SK-N-SH (cell line): ENCODE results near the gene RBMS1. TPM values are rescaled to one million over a fixed set of nuclear protein-coding genes. Genes with fewer than 3 reads are reported as not detected.

ENCODE experiments used
- CTCF ChIA-PET: fragments of 300-600, 350-600 bp; formaldehyde crosslinking; extraction: SDS; loops from one replicate; lab custom pipeline; 2021; lab: Yijun Ruan, JAX
- POLR2A ChIA-PET: fragments of 350-600 bp; sonication (Branson Sonifier 250); formaldehyde crosslinking; extraction: SDS; loops from one replicate; lab custom pipeline; 2020; ENCODE audit warnings: antibody characterized with exemption, inconsistent platforms; lab: Yijun Ruan, JAX
- DNase-seq: peaks from one replicate; pipeline ENCODE4 v3.0.0; 2012
- H2AFZ ChIP-seq: fragments of 200-600 bp; sonication (generic); 2 replicates; pipeline ENCODE4 v1.8.1; 2016; ENCODE audit warnings: antibody characterized with exemption, mild to moderate bottlenecking, low read depth
- H3F3A ChIP-seq: fragments of 200-600 bp; sonication (generic); replicated peaks from 2 replicates; pipeline ENCODE3; 2016; ENCODE audit warnings: antibody characterized with exemption, mild to moderate bottlenecking; ENCODE audit not compliant: insufficient read depth
- H3K27ac ChIP-seq, 2 experiments: fragments of 200-500 bp in 1 of 2; fragments of 200-600 bp in 1 of 2; sonication (Bioruptor generic) in 1 of 2; sonication (generic), shearing (Covaris generic) in 1 of 2; 2 replicates each; pipeline versions ENCODE4 v1.5.1 to v1.6.1; 2014 to 2016; ENCODE audit warnings: low read depth in 2 of 2, inconsistent platforms in 1 of 2, low read length in 1 of 2, mild to moderate bottlenecking in 1 of 2, mixed read lengths in 1 of 2
- H3K27me3 ChIP-seq: fragments of 200-600 bp; sonication (generic), shearing (Covaris generic); 2 replicates; pipeline ENCODE4 v1.6.1; 2016; ENCODE audit warnings: mixed run types; ENCODE audit not compliant: insufficient read depth
- H3K36me3 ChIP-seq, 2 experiments: fragments of 200-500 bp in 1 of 2; fragments of 200-600 bp in 1 of 2; sonication (Bioruptor generic) in 1 of 2; sonication (generic) in 1 of 2; replicated peaks in 1 of 2; 2 replicates each; pipeline versions ENCODE3 to v1.5.1; 2014 to 2016; ENCODE audit warnings: low read length in 1 of 2, mild to moderate bottlenecking in 1 of 2; ENCODE audit not compliant: insufficient read depth in 2 of 2, control insufficient read depth in 1 of 2
- H3K4me1 ChIP-seq, 2 experiments: fragments of 200-500 bp in 1 of 2; fragments of 200-600 bp in 1 of 2; sonication (Bioruptor generic) in 1 of 2; sonication (generic), shearing (Covaris generic) in 1 of 2; 2 replicates each; pipeline versions ENCODE4 v1.5.1 to v1.6.1; 2014 to 2016; ENCODE audit warnings: low read depth in 1 of 2, low read length in 1 of 2, mixed run types in 1 of 2; ENCODE audit not compliant: insufficient read depth in 2 of 2, control insufficient read depth in 1 of 2
- H3K4me2 ChIP-seq: fragments of 200-600 bp; sonication (generic), shearing (Covaris generic); 2 replicates; pipeline ENCODE4 v1.6.1; 2017; ENCODE audit warnings: mixed run types
- H3K4me3 ChIP-seq, 2 experiments: fragments of 200-500 bp in 1 of 2; fragments of 200-600 bp in 1 of 2; sonication (Bioruptor generic) in 1 of 2; sonication (generic), shearing (Covaris generic) in 1 of 2; 2 replicates each; pipeline versions ENCODE4 v1.5.1 to v1.8.1; 2014 to 2016; ENCODE audit warnings: low read depth in 2 of 2, inconsistent platforms in 1 of 2, low read length in 1 of 2, mild to moderate bottlenecking in 1 of 2, mixed read lengths in 1 of 2, moderate library complexity in 1 of 2
- H3K79me2 ChIP-seq: fragments of 200-600 bp; sonication (generic); 2 replicates; pipeline ENCODE4 v1.8.1; 2017; ENCODE audit warnings: mild to moderate bottlenecking; ENCODE audit not compliant: insufficient read depth
- H3K9ac ChIP-seq: fragments of 200-600 bp; sonication (generic); 2 replicates; pipeline ENCODE4 v1.6.1; 2017; ENCODE audit warnings: mixed run types
- H3K9me2 ChIP-seq: fragments of 200-600 bp; sonication (generic); 2 replicates; pipeline ENCODE4 v1.6.1; 2017; ENCODE audit warnings: mixed run types
- H3K9me3 ChIP-seq: fragments of 200-600 bp; sonication (generic); 2 replicates; pipeline ENCODE4 v1.6.1; 2017; ENCODE audit warnings: mixed run types, mild to moderate bottlenecking, moderate library complexity
- H4K20me1 ChIP-seq: fragments of 200-600 bp; sonication (generic); 2 replicates; pipeline ENCODE4 v1.6.1; 2017; ENCODE audit warnings: mild to moderate bottlenecking, mixed run types; ENCODE audit not compliant: insufficient read depth
- CHD2 ChIP-seq: fragments of 150-350 bp; IDR thresholded peaks from 2 replicates; pipeline ENCODE4 v1.6.1; 2018; ENCODE audit warnings: low read length; ENCODE audit not compliant: partially characterized antibody
- EP300 ChIP-seq, 2 experiments: IDR thresholded peaks; 2 replicates each; pipeline versions ENCODE4 v1.4.0 to v1.6.1; 2012; ENCODE audit warnings: borderline replicate concordance in 1 of 2, low read depth in 1 of 2, low read length in 1 of 2
- EZH2phosphoT487 ChIP-seq: fragments of 200-600 bp; sonication (generic); IDR thresholded peaks from 2 replicates; pipeline ENCODE4 v1.6.1; 2017; ENCODE audit warnings: low read depth, mixed run types, mild to moderate bottlenecking, antibody characterized with exemption, moderate library complexity, borderline replicate concordance
- FOSL2 ChIP-seq: IDR thresholded peaks from 2 replicates; pipeline ENCODE4 v1.4.0; 2012; ENCODE audit warnings: low read depth, mild to moderate bottlenecking, moderate library complexity, borderline replicate concordance
- FOXJ3 ChIP-seq: sonication (generic); formaldehyde crosslinking; IDR thresholded peaks from 2 replicates; pipeline ENCODE4 v1.5.1; 2020; ENCODE audit warnings: mild to moderate bottlenecking, missing genetic modification reagents
- MXI1 ChIP-seq: IDR thresholded peaks from 2 replicates; pipeline ENCODE4 v1.6.1; 2012; ENCODE audit warnings: mild to moderate bottlenecking, low read depth, low read length, improper control_type of control experiment
- RAD21 ChIP-seq: IDR thresholded peaks from 2 replicates; pipeline ENCODE4 v1.6.1; 2012; ENCODE audit warnings: mild to moderate bottlenecking, low read length
- RCOR1 ChIP-seq: fragments of 150-350 bp; IDR thresholded peaks from 2 replicates; pipeline ENCODE4 v1.6.1; 2017; ENCODE audit warnings: antibody characterized with exemption, low read length
- SIN3A ChIP-seq: IDR thresholded peaks from 2 replicates; pipeline ENCODE4 v1.6.1; 2012; ENCODE audit warnings: low read depth, mild to moderate bottlenecking, low read length, moderate library complexity, borderline replicate concordance
- whole genome bisulfite sequencing: methylation state at CpG from one replicate; pipeline ENCODE4 v1.1.6; 2017; ENCODE audit warnings: low lambda C conversion rate; 5-methylcytosine and 5-hydroxymethylcytosine counted together
- polyA plus RNA-seq, 3 experiments: library from polyadenylated mRNA; depleted of rRNA; stranded (reverse); fragments of >200 nt; gene quantifications; 2 replicates each; pipeline ENCODE4 v1.2.3, GENCODE V29; 2012
- TF ChIP-seq, protein P1 (sequence below): fragments of 150-350 bp; IDR thresholded peaks from 2 replicates; pipeline ENCODE4 v1.6.1; 2016; ENCODE audit warnings: mild to moderate bottlenecking, low read depth, low read length
- TF ChIP-seq, protein P2 (sequence below): IDR thresholded peaks from 2 replicates; pipeline ENCODE4 v1.6.1; 2012; ENCODE audit warnings: mild to moderate bottlenecking, low read depth, low read length, moderate library complexity
- TF ChIP-seq, protein P3 (sequence below): IDR thresholded peaks from 2 replicates; pipeline ENCODE4 v1.4.0; 2012; ENCODE audit warnings: low read depth
- TF ChIP-seq, protein P4 (sequence below): IDR thresholded peaks from 2 replicates; pipeline ENCODE4 v1.4.0; 2012; ENCODE audit warnings: low read depth, borderline replicate concordance

The RBMS1 gene
- polyA plus RNA-seq, 1 of the 3 experiments (the other 2 are of a cell fraction) = 56.5 TPM

DNA sequence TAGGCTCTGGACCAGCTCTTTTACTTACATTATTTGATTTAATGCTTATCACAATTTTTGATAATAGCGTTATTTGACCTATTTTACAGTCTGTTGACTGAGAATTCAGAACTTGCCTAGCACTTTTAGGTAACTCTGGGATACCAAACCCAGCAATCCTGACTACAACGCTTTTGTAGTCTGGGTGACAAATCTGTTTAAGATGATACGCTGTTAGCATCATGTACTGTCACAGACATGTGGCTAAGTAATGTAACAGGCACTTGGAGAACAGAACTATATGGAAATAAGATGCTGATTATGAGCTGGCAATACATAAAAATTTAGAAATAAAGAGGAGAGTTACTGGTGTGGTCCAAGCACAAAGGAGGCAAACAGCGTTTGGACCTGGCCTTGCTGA is 130.6 kb downstream of the RBMS1 start:
- Histone ChIP-seq H3K4me2 (no peak overlapping the region), H3K9me2 (no peaks in the 10 kb centered on the region)
- CTCF ChIA-PET = interaction anchor here (0.6 to 2.8 kb wide), 2 partner anchors 13 to 50 kb away, joined by 3 to 10 read pairs; no protein-coding TSS in a partner anchor

More for the DNA sequence above, 130.6 kb downstream of the RBMS1 start:
- 74% methylated on average over 4 of the region's 4 CpGs for WGBS
- no peaks in the 10 kb centered on the region for H3K27me3 ChIP-seq
- no peak for DNase-seq
- peaks cover 20 to 51% of the 10 kb centered on the region in 2 experiments for H3K36me3 ChIP-seq
- TF ChIP-seq FOSL2 (no peak), SIN3A (no peak), MXI1 (no peak), EZH2phosphoT487 (no peak), CHD2 (no peak), EP300 (IDR thresholded peaks at IDR 0.05; ENCODE audit: borderline replicate concordance in 1 of 2, low read depth in 1 of 2, low read length in 1 of 2) (no peak), FOXJ3 (CRISPR knock-in tag) (no peak), RAD21 (no peak), RCOR1 (no peak)
- TF ChIP-seq, protein P1, sequence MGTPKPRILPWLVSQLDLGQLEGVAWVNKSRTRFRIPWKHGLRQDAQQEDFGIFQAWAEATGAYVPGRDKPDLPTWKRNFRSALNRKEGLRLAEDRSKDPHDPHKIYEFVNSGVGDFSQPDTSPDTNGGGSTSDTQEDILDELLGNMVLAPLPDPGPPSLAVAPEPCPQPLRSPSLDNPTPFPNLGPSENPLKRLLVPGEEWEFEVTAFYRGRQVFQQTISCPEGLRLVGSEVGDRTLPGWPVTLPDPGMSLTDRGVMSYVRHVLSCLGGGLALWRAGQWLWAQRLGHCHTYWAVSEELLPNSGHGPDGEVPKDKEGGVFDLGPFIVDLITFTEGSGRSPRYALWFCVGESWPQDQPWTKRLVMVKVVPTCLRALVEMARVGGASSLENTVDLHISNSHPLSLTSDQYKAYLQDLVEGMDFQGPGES = no peak
- TF ChIP-seq, protein P2, sequence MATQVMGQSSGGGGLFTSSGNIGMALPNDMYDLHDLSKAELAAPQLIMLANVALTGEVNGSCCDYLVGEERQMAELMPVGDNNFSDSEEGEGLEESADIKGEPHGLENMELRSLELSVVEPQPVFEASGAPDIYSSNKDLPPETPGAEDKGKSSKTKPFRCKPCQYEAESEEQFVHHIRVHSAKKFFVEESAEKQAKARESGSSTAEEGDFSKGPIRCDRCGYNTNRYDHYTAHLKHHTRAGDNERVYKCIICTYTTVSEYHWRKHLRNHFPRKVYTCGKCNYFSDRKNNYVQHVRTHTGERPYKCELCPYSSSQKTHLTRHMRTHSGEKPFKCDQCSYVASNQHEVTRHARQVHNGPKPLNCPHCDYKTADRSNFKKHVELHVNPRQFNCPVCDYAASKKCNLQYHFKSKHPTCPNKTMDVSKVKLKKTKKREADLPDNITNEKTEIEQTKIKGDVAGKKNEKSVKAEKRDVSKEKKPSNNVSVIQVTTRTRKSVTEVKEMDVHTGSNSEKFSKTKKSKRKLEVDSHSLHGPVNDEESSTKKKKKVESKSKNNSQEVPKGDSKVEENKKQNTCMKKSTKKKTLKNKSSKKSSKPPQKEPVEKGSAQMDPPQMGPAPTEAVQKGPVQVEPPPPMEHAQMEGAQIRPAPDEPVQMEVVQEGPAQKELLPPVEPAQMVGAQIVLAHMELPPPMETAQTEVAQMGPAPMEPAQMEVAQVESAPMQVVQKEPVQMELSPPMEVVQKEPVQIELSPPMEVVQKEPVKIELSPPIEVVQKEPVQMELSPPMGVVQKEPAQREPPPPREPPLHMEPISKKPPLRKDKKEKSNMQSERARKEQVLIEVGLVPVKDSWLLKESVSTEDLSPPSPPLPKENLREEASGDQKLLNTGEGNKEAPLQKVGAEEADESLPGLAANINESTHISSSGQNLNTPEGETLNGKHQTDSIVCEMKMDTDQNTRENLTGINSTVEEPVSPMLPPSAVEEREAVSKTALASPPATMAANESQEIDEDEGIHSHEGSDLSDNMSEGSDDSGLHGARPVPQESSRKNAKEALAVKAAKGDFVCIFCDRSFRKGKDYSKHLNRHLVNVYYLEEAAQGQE = no peak
- TF ChIP-seq, protein P3, sequence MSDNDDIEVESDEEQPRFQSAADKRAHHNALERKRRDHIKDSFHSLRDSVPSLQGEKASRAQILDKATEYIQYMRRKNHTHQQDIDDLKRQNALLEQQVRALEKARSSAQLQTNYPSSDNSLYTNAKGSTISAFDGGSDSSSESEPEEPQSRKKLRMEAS = no peak
- TF ChIP-seq, protein P4, sequence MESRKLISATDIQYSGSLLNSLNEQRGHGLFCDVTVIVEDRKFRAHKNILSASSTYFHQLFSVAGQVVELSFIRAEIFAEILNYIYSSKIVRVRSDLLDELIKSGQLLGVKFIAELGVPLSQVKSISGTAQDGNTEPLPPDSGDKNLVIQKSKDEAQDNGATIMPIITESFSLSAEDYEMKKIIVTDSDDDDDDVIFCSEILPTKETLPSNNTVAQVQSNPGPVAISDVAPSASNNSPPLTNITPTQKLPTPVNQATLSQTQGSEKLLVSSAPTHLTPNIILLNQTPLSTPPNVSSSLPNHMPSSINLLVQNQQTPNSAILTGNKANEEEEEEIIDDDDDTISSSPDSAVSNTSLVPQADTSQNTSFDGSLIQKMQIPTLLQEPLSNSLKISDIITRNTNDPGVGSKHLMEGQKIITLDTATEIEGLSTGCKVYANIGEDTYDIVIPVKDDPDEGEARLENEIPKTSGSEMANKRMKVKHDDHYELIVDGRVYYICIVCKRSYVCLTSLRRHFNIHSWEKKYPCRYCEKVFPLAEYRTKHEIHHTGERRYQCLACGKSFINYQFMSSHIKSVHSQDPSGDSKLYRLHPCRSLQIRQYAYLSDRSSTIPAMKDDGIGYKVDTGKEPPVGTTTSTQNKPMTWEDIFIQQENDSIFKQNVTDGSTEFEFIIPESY = no peak
- no peak overlapping the region for H3K4me3 ChIP-seq
- H3K27ac ChIP-seq = no peak overlapping the region; a peak in 1 of 4 replicates
- no peak overlapping the region for H3K9ac ChIP-seq
- H3K4me1 ChIP-seq = peaks cover 17 to 24% of the 10 kb centered on the region in 2 experiments; a peak in 3 of 4 replicates
- no peaks in the 10 kb centered on the region for H3K9me3 ChIP-seq
- peaks cover 71% of the 10 kb centered on the region for H4K20me1 ChIP-seq
- H2AFZ ChIP-seq = no peak overlapping the region
- peaks cover 33% of the 10 kb centered on the region for H3F3A ChIP-seq
- POLR2A ChIA-PET = no interaction called here
- H3K79me2 ChIP-seq = peaks cover 98% of the 10 kb centered on the region
